H1 (cell line): ENCODE measurements around the gene CHRM4. TPM values are rescaled to one million over a fixed set of nuclear protein-coding genes. Genes with fewer than 3 reads are reported as not detected.
A peak's percentile ranks its signal among the peaks of the same experiment; 100 is the strongest.

Experiments
- POLR2A ChIP-seq, 2 experiments: IDR thresholded peaks; 1 replicate in 1 of 2; 2 replicates in 1 of 2; pipeline ENCODE4 v1.6.1; 2011; ENCODE audit warnings: low read depth in 2 of 2, low read length in 2 of 2, mild to moderate bottlenecking in 2 of 2; ENCODE audit errors: control extremely low read depth in 1 of 2
- polyA plus RNA-seq, 7 experiments: library from polyadenylated mRNA; depleted of rRNA in 3 of 7; stranded (reverse) in 5 of 7; unstranded in 2 of 7; fragments of >200 nt in 5 of 7; fragments of 200-250 nt in 2 of 7; gene quantifications; 1 replicate in 5 of 7; 2 replicates in 1 of 7; 4 replicates in 1 of 7; pipeline versions ENCODE4 v1.2.1 to v1.2.3, GENCODE V29; 2011 to 2013; ENCODE audit warnings: missing spikeins in 2 of 7, mixed read lengths in 2 of 7
- total RNA-seq: library from RNA; stranded (reverse); fragmentation: NEBNext Ultra II Directional; extraction: Animal tissue kit (Norgen Biotek cat#: 25700); gene quantifications from 2 replicates; pipeline ENCODE4 v1.2.1, GENCODE V29; 2021

CHRM4 gene
- total and polyA plus RNA-seq, 2 of the 8 experiments (the other 6 are each of a cell fraction or from before 2014, with no cell fraction given): 1.1 to 1.3 TPM

GRCh38 chr11:46345131-46345597 lies 46.4 kb downstream of the CHRM4 start (continued):
- TF ChIP-seq POLR2A (IDR thresholded peaks at IDR 0.05; ENCODE audit: control extremely low read depth in 1 of 2, low read depth in 2 of 2, low read length in 2 of 2): 0 out of 3 replicates have a peak, but pooled peaks of 1 of the 2 experiments have one; percentile 27
